Neutrophil (primary cell): ENCODE measurements around the gene TMEM151A.
A peak's percentile ranks its signal among the peaks of the same experiment; 100 is the strongest.

ENCODE experiments used
- H3K27ac ChIP-seq: fragments of 200-600 bp; sonication (generic); 2 replicates; pipeline ENCODE4 v1.5.1; 2016; ENCODE audit warnings: mild to moderate bottlenecking, moderate library complexity
- H3K27me3 ChIP-seq: fragments of 200-600 bp; sonication (generic); 2 replicates; pipeline ENCODE4 v1.6.0; 2016; ENCODE audit warnings: mild to moderate bottlenecking
- H3K36me3 ChIP-seq: fragments of 200-600 bp; sonication (generic); 2 replicates; pipeline ENCODE4 v1.5.1; 2017
- H3K4me1 ChIP-seq, 2 experiments: fragments of 200-600 bp in 1 of 2; sonication (generic) in 1 of 2; 1 replicate in 1 of 2; 2 replicates in 1 of 2; pipeline versions ENCODE4 v1.5.1 to v1.6.1; 2013 to 2016; ENCODE audit warnings: low read depth in 1 of 2, low read length in 1 of 2, mild to moderate bottlenecking in 1 of 2, moderate library complexity in 1 of 2; ENCODE audit not compliant: control insufficient read depth in 1 of 2, insufficient read depth in 1 of 2
- H3K4me3 ChIP-seq, 2 experiments: fragments of 200-600 bp in 1 of 2; sonication (generic) in 1 of 2; 1 replicate in 1 of 2; 2 replicates in 1 of 2; pipeline ENCODE4 v1.5.1; 2013 to 2016; ENCODE audit warnings: low read depth in 1 of 2, low read length in 1 of 2, mild to moderate bottlenecking in 1 of 2, moderate library complexity in 1 of 2
- H3K9me3 ChIP-seq: fragments of 200-600 bp; sonication (generic); 2 replicates; pipeline ENCODE4 v1.5.1; 2016
- TF ChIP-seq, protein P1 (sequence below): fragments of 200-600 bp; sonication (generic); IDR thresholded peaks from 2 replicates; pipeline ENCODE4 v1.5.1; 2016; ENCODE audit warnings: antibody characterized with exemption

TMEM151A gene

GRCh38 chr11:66279092-66279734 is 12.5 kb upstream of the TMEM151A start:
- TF ChIP-seq, protein P1, sequence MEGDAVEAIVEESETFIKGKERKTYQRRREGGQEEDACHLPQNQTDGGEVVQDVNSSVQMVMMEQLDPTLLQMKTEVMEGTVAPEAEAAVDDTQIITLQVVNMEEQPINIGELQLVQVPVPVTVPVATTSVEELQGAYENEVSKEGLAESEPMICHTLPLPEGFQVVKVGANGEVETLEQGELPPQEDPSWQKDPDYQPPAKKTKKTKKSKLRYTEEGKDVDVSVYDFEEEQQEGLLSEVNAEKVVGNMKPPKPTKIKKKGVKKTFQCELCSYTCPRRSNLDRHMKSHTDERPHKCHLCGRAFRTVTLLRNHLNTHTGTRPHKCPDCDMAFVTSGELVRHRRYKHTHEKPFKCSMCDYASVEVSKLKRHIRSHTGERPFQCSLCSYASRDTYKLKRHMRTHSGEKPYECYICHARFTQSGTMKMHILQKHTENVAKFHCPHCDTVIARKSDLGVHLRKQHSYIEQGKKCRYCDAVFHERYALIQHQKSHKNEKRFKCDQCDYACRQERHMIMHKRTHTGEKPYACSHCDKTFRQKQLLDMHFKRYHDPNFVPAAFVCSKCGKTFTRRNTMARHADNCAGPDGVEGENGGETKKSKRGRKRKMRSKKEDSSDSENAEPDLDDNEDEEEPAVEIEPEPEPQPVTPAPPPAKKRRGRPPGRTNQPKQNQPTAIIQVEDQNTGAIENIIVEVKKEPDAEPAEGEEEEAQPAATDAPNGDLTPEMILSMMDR = no peak
- Histone ChIP-seq H3K4me3 (no peak overlapping the region), H3K27ac (no peak overlapping the region), H3K27me3 (peaks cover 32% of the 10 kb centered on the region), H3K36me3 (peaks cover 34% of the 10 kb centered on the region), H3K9me3 (no peaks in the 10 kb centered on the region), H3K4me1 (peaks cover 16 to 29% of the 10 kb centered on the region in 2 experiments)

DNA sequence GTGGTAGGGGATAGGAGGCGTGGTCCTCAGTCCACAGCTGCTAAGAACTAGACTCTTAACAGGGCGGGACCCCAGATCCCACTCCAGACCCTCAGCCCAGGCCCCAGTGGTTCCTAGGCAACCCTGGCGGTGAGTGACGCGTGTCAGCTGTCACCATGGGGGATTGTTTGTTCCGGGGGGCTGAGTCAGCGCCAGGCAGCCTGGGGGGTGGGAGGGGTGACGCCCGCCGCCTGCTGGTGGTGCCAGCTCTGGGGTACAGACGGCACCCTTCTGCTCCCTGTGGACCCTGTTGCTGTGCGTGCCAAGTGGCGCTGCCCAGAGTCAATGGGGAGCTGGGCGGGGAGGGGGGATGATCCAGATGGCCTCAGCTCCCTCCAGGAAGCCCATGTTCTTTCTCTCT is 11.3 kb upstream of the TMEM151A start:
- H3K4me1 ChIP-seq = peaks cover 16 to 29% of the 10 kb centered on the region in 2 experiments

GRCh38 chr11:66281001-66281400 is 10.7 kb upstream of the TMEM151A start:
- no peak overlapping the region for H3K27ac ChIP-seq
- H3K4me3 ChIP-seq = no peak overlapping the region
- peaks cover 16 to 29% of the 10 kb centered on the region in 2 experiments for H3K4me1 ChIP-seq
- H3K27me3 ChIP-seq = peaks cover 32% of the 10 kb centered on the region
- TF ChIP-seq, protein P1 = no peak
- no peaks in the 10 kb centered on the region for H3K9me3 ChIP-seq
- H3K36me3 ChIP-seq = peaks cover 16% of the 10 kb centered on the region

More for the DNA sequence above, 11.3 kb upstream of the TMEM151A start:
- TF ChIP-seq, protein P1 = no peak
- no peak overlapping the region for H3K27ac ChIP-seq
- H3K27me3 ChIP-seq = peaks cover 32% of the 10 kb centered on the region
- H3K9me3 ChIP-seq = no peaks in the 10 kb centered on the region
- H3K4me3 ChIP-seq = no peak overlapping the region
- H3K36me3 ChIP-seq = peaks cover 22% of the 10 kb centered on the region

GRCh38 chr11:66281776-66282467 is 9.8 kb upstream of the TMEM151A start:
- TF ChIP-seq, protein P1 = no peak
- Histone ChIP-seq H3K36me3 (peaks cover 7% of the 10 kb centered on the region), H3K27me3 (peaks cover 32% of the 10 kb centered on the region), H3K9me3 (no peaks in the 10 kb centered on the region), H3K27ac (peak overlapping the region; percentile 51), H3K4me3 (peak overlapping the region in 1 of 2 experiments; percentile 47), H3K4me1 (peaks cover 16 to 27% of the 10 kb centered on the region in 2 experiments)

DNA sequence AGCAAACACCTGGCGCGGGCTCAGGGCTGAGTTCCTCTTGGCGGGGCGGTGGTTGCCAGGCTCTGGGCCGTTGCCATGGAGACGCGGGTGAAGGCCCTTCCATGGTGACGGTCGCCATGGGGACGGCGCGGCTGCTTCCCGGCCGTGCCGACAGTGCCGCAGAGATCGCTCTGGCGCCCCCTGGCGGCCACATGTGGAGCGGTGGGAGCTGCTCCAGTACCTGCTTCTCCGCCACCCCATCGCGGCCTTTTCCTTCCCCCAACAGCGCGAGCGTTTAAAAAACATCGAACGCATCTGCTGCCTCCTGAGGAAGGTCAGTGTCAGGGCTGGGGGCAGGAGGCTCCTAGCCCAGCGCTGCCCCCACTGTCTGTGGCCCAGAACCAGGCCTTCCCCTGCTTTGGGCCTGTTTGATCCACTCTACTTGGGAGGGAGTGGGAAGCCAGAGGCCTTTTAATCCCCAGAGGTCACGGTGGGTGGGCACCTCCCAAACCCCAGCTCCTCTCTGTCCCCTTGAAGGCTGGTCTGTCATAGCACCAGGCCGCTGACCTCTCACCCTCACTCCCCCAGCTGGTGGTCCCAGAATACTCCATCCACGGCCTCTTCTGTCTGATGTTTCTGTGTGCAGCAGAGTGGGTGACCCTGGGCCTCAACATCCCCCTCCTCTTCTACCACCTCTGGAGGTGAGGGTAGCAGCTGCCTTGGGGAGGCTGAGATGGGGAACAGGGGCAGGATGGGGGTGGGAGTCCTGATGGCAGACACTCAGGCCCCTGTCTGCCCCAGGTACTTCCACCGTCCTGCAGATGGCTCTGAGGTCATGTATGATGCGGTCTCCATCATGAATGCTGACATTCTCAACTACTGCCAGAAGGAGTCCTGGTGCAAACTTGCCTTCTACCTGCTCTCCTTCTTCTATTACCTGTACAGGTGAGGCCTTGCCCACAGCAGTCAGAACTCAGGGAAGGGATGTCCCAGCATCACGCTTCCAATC is 8.9 kb upstream of the TMEM151A start:
- Histone ChIP-seq H3K36me3 (no peaks in the 10 kb centered on the region), H3K9me3 (no peaks in the 10 kb centered on the region), H3K27ac (peak overlapping the region; percentile 51), H3K4me1 (peaks cover 9 to 20% of the 10 kb centered on the region in 2 experiments), H3K27me3 (peaks cover 24% of the 10 kb centered on the region), H3K4me3 (peak overlapping the region in 1 of 2 experiments; percentile 47)
- TF ChIP-seq, protein P1 = peak; percentile 93
